GM12878 (cell line): ENCODE results near the gene HS6ST3. TPM values are rescaled to one million over a fixed set of nuclear protein-coding genes. Genes with fewer than 3 reads are reported as not detected.

ENCODE experiments used
- ATAC-seq: fragments of 200-7000 bp; cut with Tn5 transposase; 3 replicates; pipeline ENCODE4 v1.9.1; 2020; ENCODE audit warnings: mild to moderate bottlenecking, moderate library complexity
- BruUV-seq: library from RNA; stranded (reverse); fragments of 400-500 nt; replicated peaks from 2 replicates; lab custom pipeline; 2021; lab: Mats Ljungman, UMichigan
- CTCF ChIA-PET: fragments of 300-600 bp; sonication (Branson Sonifier 250); formaldehyde crosslinking; extraction: SDS; loops from one replicate; lab custom pipeline; 2021; ENCODE audit warnings: inconsistent platforms; lab: Yijun Ruan, JAX
- POLR2A ChIA-PET: fragments of 350-600 bp; formaldehyde crosslinking; extraction: SDS; loops from one replicate; lab custom pipeline; 2021; ENCODE audit warnings: inconsistent platforms; lab: Charles Lee
- RAD21 ChIA-PET: fragments of 300-600 bp; sonication (Branson Sonifier 250); formaldehyde crosslinking; loops from one replicate; lab custom pipeline; 2023; ENCODE audit warnings: antibody characterized with exemption; ENCODE audit not compliant: unreplicated experiment; lab: Charles Lee
- SMC1A ChIA-PET: fragments of 300-600 bp; sonication (Branson Sonifier 250); formaldehyde crosslinking; loops from one replicate; lab custom pipeline; 2023; ENCODE audit not compliant: unreplicated experiment, uncharacterized antibody; lab: Charles Lee
- DNase-seq: peaks from one replicate; pipeline ENCODE4 v3.0.0-alpha.2; 2011; ENCODE audit warnings: low read depth, low spot score
- FAIRE-seq: peaks from 3 replicates; lab custom pipeline; 2011; peaks lifted over from hg19 to GRCh38; lab: Jason Lieb, UNC
- H2AFZ ChIP-seq: 2 replicates; pipeline ENCODE4 v1.6.0; 2011; ENCODE audit warnings: low read depth, low read length, control low read depth; ENCODE audit not compliant: control insufficient read depth
- H3K27ac ChIP-seq: 2 replicates; pipeline ENCODE4 v1.5.1; 2011; ENCODE audit warnings: control low read depth; ENCODE audit not compliant: control insufficient read depth, insufficient read depth
- H3K27me3 ChIP-seq, 2 experiments: replicated peaks in 1 of 2; 2 replicates each; pipeline versions ENCODE4 v1.6.0 to v1.6.1; 2011; ENCODE audit warnings: low read length in 1 of 2; ENCODE audit not compliant: control insufficient read depth in 2 of 2, insufficient read depth in 2 of 2
- H3K36me3 ChIP-seq, 2 experiments: 2 replicates each; pipeline ENCODE4 v1.5.1; 2011; ENCODE audit warnings: low read length in 1 of 2; ENCODE audit not compliant: control insufficient read depth in 2 of 2, insufficient read depth in 2 of 2
- H3K4me1 ChIP-seq: 2 replicates; pipeline ENCODE4 v1.6.1; 2011; ENCODE audit warnings: mild to moderate bottlenecking, low read length, moderate library complexity, mixed read lengths; ENCODE audit not compliant: control insufficient read depth, insufficient read depth
- H3K4me2 ChIP-seq: 2 replicates; pipeline ENCODE4 v1.6.0; 2011; ENCODE audit warnings: control low read depth; ENCODE audit not compliant: control insufficient read depth, insufficient read depth
- H3K4me3 ChIP-seq: fragments of 200-600 bp; sonication (generic); 2 replicates; pipeline ENCODE4 v1.5.1; 2016
- H3K79me2 ChIP-seq: 2 replicates; pipeline ENCODE4 v1.6.0; 2011; ENCODE audit warnings: low read length; ENCODE audit not compliant: control insufficient read depth, insufficient read depth
- H3K9ac ChIP-seq: 2 replicates; pipeline ENCODE4 v1.8.0; 2011; ENCODE audit warnings: low read length, control low read depth, mixed read lengths; ENCODE audit not compliant: control insufficient read depth, insufficient read depth
- H3K9me3 ChIP-seq: replicated peaks from 3 replicates; pipeline ENCODE4 v1.5.1; 2011; ENCODE audit warnings: mild to moderate bottlenecking, low read length; ENCODE audit not compliant: control insufficient read depth, insufficient read depth
- H4K20me1 ChIP-seq: 2 replicates; pipeline ENCODE4 v1.6.0; 2011; ENCODE audit not compliant: control insufficient read depth, insufficient read depth
- ASH2L ChIP-seq: fragments of 300-600, 200-600 bp; sonication (generic); IDR thresholded peaks from 2 replicates; pipeline ENCODE4 v1.6.1; 2017; ENCODE audit warnings: low read depth, mild to moderate bottlenecking, borderline replicate concordance
- ATF2 ChIP-seq: IDR thresholded peaks from 2 replicates; pipeline ENCODE4 v1.6.1; 2012; ENCODE audit warnings: low read length, inconsistent platforms
- BRCA1 ChIP-seq: IDR thresholded peaks from 2 replicates; pipeline ENCODE4 v1.6.1; 2011; ENCODE audit warnings: low read depth, low read length, improper control_type of control experiment
- CBFB ChIP-seq: IDR thresholded peaks from 2 replicates; pipeline ENCODE4 v1.6.1; 2016; ENCODE audit warnings: antibody characterized with exemption, low read depth
- CHD2 ChIP-seq: IDR thresholded peaks from 2 replicates; pipeline ENCODE4 v1.6.1; 2011; ENCODE audit warnings: low read depth, low read length, improper control_type of control experiment, borderline replicate concordance
- CREB1 ChIP-seq: IDR thresholded peaks from 2 replicates; pipeline ENCODE4 v1.6.1; 2012; ENCODE audit warnings: low read depth, mild to moderate bottlenecking, inconsistent platforms
- CREM ChIP-seq: IDR thresholded peaks from 2 replicates; pipeline ENCODE4 v1.6.1; 2014; ENCODE audit warnings: antibody characterized with exemption, low read depth
- FOS ChIP-seq: IDR thresholded peaks from 3 replicates; pipeline ENCODE4 v1.6.1; 2011; ENCODE audit warnings: borderline replicate concordance; ENCODE audit not compliant: insufficient read length; ENCODE audit errors: extremely low read depth
- KDM1A ChIP-seq: fragments of 200-600 bp; sonication (generic); IDR thresholded peaks from 2 replicates; pipeline ENCODE4 v1.6.1; 2016; ENCODE audit warnings: borderline replicate concordance
- MXI1 ChIP-seq: fragments of 150-350 bp; IDR thresholded peaks from 2 replicates; pipeline ENCODE4 v1.6.1; 2011; ENCODE audit warnings: low read depth, mild to moderate bottlenecking, inconsistent platforms, low read length, improper control_type of control experiment
- NR2F1 ChIP-seq: fragments of 450-650 bp; conservative IDR thresholded peaks from 2 replicates; pipeline ENCODE4 v1.6.1; 2017; ENCODE audit warnings: mild to moderate bottlenecking
- YBX1 ChIP-seq: fragments of 450-650 bp; IDR thresholded peaks from 2 replicates; pipeline ENCODE4 v1.6.1; 2016; ENCODE audit warnings: antibody characterized with exemption
- WGBS: methylation state at CpG from one replicate; pipeline ENCODE4 v1.1.6; 2016; ENCODE audit warnings: low lambda C conversion rate; ENCODE audit not compliant: insufficient replicate concordance, insufficient coverage; ENCODE audit errors: missing lambda C conversion rate; 5-methylcytosine and 5-hydroxymethylcytosine counted together
- in situ Hi-C: fragments of 300-500 bp; cut with MboI; formaldehyde crosslinking; loops from 9 replicates; pipeline ENCODE4 v1.14.3; 2018; ENCODE audit warnings: mixed read lengths
- intact Hi-C: fragments of 100-400 bp; cut with micrococcal nuclease; formaldehyde crosslinking; loops from one replicate; pipeline ENCODE4 v1.14.2; 2022; ENCODE audit not compliant: unreplicated experiment
- polyA plus RNA-seq, 11 experiments: library from polyadenylated mRNA; depleted of rRNA in 4 of 11; unstranded in 6 of 11; stranded (reverse) in 5 of 11; fragments of >200 nt; fragmentation: Nextera tagmentation in 4 of 11; fragmentation: Illumina TruSeq in 1 of 11; extraction: Ambion mirVana in 4 of 11; extraction: Trizol in 1 of 11; gene quantifications; 1 replicate in 1 of 11; 2 replicates in 10 of 11; pipeline versions ENCODE4 v1.2.1 to v1.2.3, GENCODE V29; 2011 to 2016; ENCODE audit warnings: inconsistent platforms in 2 of 11, missing spikeins in 2 of 11, low read depth in 1 of 11
- total RNA-seq, 4 experiments: library from RNA; depleted of rRNA in 3 of 4; stranded (reverse); fragments of >200 nt in 3 of 4; fragmentation: Illumina TruSeq in 1 of 4; extraction: Trizol in 1 of 4; gene quantifications; 2 replicates each; pipeline versions ENCODE4 v1.2.1 to v1.2.3, GENCODE V29; 2013 to 2021
- TF ChIP-seq, protein P1 (sequence below): fragments of 450-650 bp; IDR thresholded peaks from 2 replicates; pipeline ENCODE4 v1.6.1; 2016; ENCODE audit warnings: mild to moderate bottlenecking
- TF ChIP-seq, protein P2 (sequence below): fragments of 450-650 bp; IDR thresholded peaks from 2 replicates; pipeline ENCODE4 v1.6.1; 2018; ENCODE audit warnings: mild to moderate bottlenecking, low read depth, moderate library complexity; ENCODE audit not compliant: partially characterized antibody
- TF ChIP-seq, protein P3 (sequence below), 3 experiments: IDR thresholded peaks in 2 of 3; conservative IDR thresholded peaks in 1 of 3; 2 replicates each; pipeline ENCODE4 v1.5.1; 2011; ENCODE audit warnings: low read depth in 3 of 3, low read length in 3 of 3, mild to moderate bottlenecking in 3 of 3, control low read depth in 2 of 3, moderate library complexity in 2 of 3, inconsistent platforms in 1 of 3, mixed read lengths in 1 of 3; ENCODE audit not compliant: control insufficient read depth in 2 of 3, insufficient read depth in 1 of 3; ENCODE audit errors: extremely low read depth in 1 of 3

HS6ST3 gene
- total and polyA plus RNA-seq, 10 of the 15 experiments (the other 5 are each of a cell fraction or from before 2014, with no cell fraction given): under 0.01 to 2.9 TPM; not detected in 8

GRCh38 chr13:96052656-96053002, 37.3 kb upstream of the HS6ST3 start:
- peak overlapping the region; percentile 88 for H3K27ac ChIP-seq
- H3K79me2 ChIP-seq: peaks cover 15% of the 10 kb centered on the region
- no peaks in the 10 kb centered on the region; the same call in 2 of the 3 replicates for H3K9me3 ChIP-seq
- ChIA-PET CTCF (interaction anchor here (0.6 to 2.2 kb wide), 9 partner anchors 9 to 79 kb away, joined by 3 to 9 read pairs (median 4); no protein-coding TSS in a partner anchor), POLR2A (interaction anchor here (1.1 to 1.2 kb wide), 2 partner anchors 18 to 19 kb away, joined by 3 to 4 read pairs; no protein-coding TSS in a partner anchor), SMC1A (interaction anchor here (0.9 to 2.0 kb wide), 5 partner anchors 10 to 33 kb away, joined by 3 to 11 read pairs (median 3); no protein-coding TSS in a partner anchor), RAD21 (interaction anchor here (0.8 to 1.8 kb wide), 3 partner anchors 8 to 33 kb away, joined by 3 to 7 read pairs (median 5); no protein-coding TSS in a partner anchor)
- no peaks in the 10 kb centered on the region for H3K36me3 ChIP-seq
- H2AFZ ChIP-seq: peak overlapping the region; percentile 100
- H3K4me1 ChIP-seq: no peaks in the 10 kb centered on the region
- H3K4me3 ChIP-seq: peak overlapping the region; percentile 90
- in situ Hi-C loops: no loop called here
- BruUV-seq: no TSS peak
- intact Hi-C loops: no loop called here
- H4K20me1 ChIP-seq: no peaks in the 10 kb centered on the region
- DNase-seq (peak; percentile 28), ATAC-seq (peak; percentile 80), FAIRE-seq (peak; percentile 78)
- peak overlapping the region; percentile 95 for H3K4me2 ChIP-seq
- H3K9ac ChIP-seq: peak overlapping the region; percentile 84
- no peaks in the 10 kb centered on the region for H3K27me3 ChIP-seq
- WGBS: 0% methylated on average over 11 of the region's 12 CpGs
- TF ChIP-seq CBFB: no peak
- TF ChIP-seq FOS: no peak
- TF ChIP-seq BRCA1: no peak
- TF ChIP-seq, protein P1, sequence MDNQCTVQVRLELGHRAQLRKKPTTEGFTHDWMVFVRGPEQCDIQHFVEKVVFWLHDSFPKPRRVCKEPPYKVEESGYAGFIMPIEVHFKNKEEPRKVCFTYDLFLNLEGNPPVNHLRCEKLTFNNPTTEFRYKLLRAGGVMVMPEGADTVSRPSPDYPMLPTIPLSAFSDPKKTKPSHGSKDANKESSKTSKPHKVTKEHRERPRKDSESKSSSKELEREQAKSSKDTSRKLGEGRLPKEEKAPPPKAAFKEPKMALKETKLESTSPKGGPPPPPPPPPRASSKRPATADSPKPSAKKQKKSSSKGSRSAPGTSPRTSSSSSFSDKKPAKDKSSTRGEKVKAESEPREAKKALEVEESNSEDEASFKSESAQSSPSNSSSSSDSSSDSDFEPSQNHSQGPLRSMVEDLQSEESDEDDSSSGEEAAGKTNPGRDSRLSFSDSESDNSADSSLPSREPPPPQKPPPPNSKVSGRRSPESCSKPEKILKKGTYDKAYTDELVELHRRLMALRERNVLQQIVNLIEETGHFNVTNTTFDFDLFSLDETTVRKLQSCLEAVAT: no peak
- TF ChIP-seq KDM1A: no peak
- TF ChIP-seq, protein P2, sequence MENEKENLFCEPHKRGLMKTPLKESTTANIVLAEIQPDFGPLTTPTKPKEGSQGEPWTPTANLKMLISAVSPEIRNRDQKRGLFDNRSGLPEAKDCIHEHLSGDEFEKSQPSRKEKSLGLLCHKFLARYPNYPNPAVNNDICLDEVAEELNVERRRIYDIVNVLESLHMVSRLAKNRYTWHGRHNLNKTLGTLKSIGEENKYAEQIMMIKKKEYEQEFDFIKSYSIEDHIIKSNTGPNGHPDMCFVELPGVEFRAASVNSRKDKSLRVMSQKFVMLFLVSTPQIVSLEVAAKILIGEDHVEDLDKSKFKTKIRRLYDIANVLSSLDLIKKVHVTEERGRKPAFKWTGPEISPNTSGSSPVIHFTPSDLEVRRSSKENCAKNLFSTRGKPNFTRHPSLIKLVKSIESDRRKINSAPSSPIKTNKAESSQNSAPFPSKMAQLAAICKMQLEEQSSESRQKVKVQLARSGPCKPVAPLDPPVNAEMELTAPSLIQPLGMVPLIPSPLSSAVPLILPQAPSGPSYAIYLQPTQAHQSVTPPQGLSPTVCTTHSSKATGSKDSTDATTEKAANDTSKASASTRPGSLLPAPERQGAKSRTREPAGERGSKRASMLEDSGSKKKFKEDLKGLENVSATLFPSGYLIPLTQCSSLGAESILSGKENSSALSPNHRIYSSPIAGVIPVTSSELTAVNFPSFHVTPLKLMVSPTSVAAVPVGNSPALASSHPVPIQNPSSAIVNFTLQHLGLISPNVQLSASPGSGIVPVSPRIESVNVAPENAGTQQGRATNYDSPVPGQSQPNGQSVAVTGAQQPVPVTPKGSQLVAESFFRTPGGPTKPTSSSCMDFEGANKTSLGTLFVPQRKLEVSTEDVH: no peak
- TF ChIP-seq NR2F1: 0 out of 2 replicates have a peak, but pooled peaks have one; percentile 11
- TF ChIP-seq CREM: peak; percentile 75
- no peak for TF ChIP-seq YBX1
- TF ChIP-seq CHD2: no peak
- no peak for TF ChIP-seq MXI1
- TF ChIP-seq, protein P3, sequence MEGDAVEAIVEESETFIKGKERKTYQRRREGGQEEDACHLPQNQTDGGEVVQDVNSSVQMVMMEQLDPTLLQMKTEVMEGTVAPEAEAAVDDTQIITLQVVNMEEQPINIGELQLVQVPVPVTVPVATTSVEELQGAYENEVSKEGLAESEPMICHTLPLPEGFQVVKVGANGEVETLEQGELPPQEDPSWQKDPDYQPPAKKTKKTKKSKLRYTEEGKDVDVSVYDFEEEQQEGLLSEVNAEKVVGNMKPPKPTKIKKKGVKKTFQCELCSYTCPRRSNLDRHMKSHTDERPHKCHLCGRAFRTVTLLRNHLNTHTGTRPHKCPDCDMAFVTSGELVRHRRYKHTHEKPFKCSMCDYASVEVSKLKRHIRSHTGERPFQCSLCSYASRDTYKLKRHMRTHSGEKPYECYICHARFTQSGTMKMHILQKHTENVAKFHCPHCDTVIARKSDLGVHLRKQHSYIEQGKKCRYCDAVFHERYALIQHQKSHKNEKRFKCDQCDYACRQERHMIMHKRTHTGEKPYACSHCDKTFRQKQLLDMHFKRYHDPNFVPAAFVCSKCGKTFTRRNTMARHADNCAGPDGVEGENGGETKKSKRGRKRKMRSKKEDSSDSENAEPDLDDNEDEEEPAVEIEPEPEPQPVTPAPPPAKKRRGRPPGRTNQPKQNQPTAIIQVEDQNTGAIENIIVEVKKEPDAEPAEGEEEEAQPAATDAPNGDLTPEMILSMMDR (IDR thresholded peaks at IDR 0.05 in 2 of 3, conservative IDR thresholded peaks at IDR 0.05 in 1 of 3; ENCODE audit: control insufficient read depth in 2 of 3, extremely low read depth in 1 of 3, insufficient read depth in 1 of 3, low read depth in 3 of 3, low read length in 3 of 3): no peak
- TF ChIP-seq ATF2: peak; percentile 79
- no peak for TF ChIP-seq ASH2L
- TF ChIP-seq CREB1: peak; percentile 91
